ENCODE results near the gene EEF1AKMT3.

GRCh38 chr12:57758552-57759359 is 13.7 kb upstream of the EEF1AKMT3 start:
- TF ChIP-seq, protein P1, sequence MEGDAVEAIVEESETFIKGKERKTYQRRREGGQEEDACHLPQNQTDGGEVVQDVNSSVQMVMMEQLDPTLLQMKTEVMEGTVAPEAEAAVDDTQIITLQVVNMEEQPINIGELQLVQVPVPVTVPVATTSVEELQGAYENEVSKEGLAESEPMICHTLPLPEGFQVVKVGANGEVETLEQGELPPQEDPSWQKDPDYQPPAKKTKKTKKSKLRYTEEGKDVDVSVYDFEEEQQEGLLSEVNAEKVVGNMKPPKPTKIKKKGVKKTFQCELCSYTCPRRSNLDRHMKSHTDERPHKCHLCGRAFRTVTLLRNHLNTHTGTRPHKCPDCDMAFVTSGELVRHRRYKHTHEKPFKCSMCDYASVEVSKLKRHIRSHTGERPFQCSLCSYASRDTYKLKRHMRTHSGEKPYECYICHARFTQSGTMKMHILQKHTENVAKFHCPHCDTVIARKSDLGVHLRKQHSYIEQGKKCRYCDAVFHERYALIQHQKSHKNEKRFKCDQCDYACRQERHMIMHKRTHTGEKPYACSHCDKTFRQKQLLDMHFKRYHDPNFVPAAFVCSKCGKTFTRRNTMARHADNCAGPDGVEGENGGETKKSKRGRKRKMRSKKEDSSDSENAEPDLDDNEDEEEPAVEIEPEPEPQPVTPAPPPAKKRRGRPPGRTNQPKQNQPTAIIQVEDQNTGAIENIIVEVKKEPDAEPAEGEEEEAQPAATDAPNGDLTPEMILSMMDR (IDR thresholded peaks at IDR 0.05; ENCODE audit: low read length), result no peak
- no peak for TF ChIP-seq EZH2 (IDR thresholded peaks at IDR 0.05; ENCODE audit: borderline replicate concordance, low read length)

Measured in OCI-LY1 (cell line).